Stimulated activated CD4-positive, alpha-beta T cell treated with anti-CD3 and anti-CD28 coated beads, Interleukin-12 subunit alpha, Interleukin-12 subunit beta, amount 100 ng/mL, for 4 hours (primary cell): Measurements from ENCODE around the gene XAGE3.
"Not testable (repeated sequence)": the region's sequence is repeated elsewhere in the genome, so short reads cannot be mapped to it uniquely, and the experiment has no call there.

Source experiments
- DNase-seq: peaks from one replicate; pipeline ENCODE4 v3.0.0-alpha.2; 2020

The XAGE3 gene

GRCh38 chrX:52867610-52868348, at the start of gene XAGE3:
XAGE3 (minus strand) TSS chrX:52868083; CDS start chrX:52867133, 950 bp downstream.
- no peak for DNase-seq

GRCh38 chrX:52914704-52915103, 46.8 kb upstream of the XAGE3 start:
- not testable (repeated sequence) for DNase-seq

GRCh38 chrX:52913681-52914080, 45.8 kb upstream of the XAGE3 start:
- DNase-seq, result not testable (repeated sequence)

GRCh38 chrX:52909313-52909969, 41.6 kb upstream of the XAGE3 start:
- DNase-seq, result not testable (repeated sequence)

- not testable (repeated sequence) for DNase-seq
Measured at GRCh38 chrX:52907900-52908299, 40.0 kb upstream of the XAGE3 start.

- not testable (repeated sequence) for DNase-seq
Measured at GRCh38 chrX:52907137-52907536, 39.3 kb upstream of the XAGE3 start.

- DNase-seq, result not testable (repeated sequence)
Measured at GRCh38 chrX:52906072-52906471, 38.2 kb upstream of the XAGE3 start.

GRCh38 chrX:52905531-52905930, 37.6 kb upstream of the XAGE3 start:
- DNase-seq, result not testable (repeated sequence)

- not testable (repeated sequence) for DNase-seq
Measured at GRCh38 chrX:52896855-52897709, 29.2 kb upstream of the XAGE3 start, which contains the start of gene FAM156B. FAM156B (plus strand) TSS chrX:52897330; CDS start chrX:52907226, 9,896 bp downstream.

GRCh38 chrX:52896438-52896837, 28.6 kb upstream of the XAGE3 start:
- not testable (repeated sequence) for DNase-seq

GRCh38 chrX:52888090-52888489, 20.2 kb upstream of the XAGE3 start:
- DNase-seq, result not testable (repeated sequence)

- DNase-seq, result not testable (repeated sequence)
Measured at GRCh38 chrX:52887459-52887858, 19.6 kb upstream of the XAGE3 start.

GRCh38 chrX:52876386-52876785, 8.5 kb upstream of the XAGE3 start:
- not testable (repeated sequence) for DNase-seq

- not testable (repeated sequence) for DNase-seq
Measured at GRCh38 chrX:52875436-52875835, 7.6 kb upstream of the XAGE3 start.

GRCh38 chrX:52874661-52875060, 6.8 kb upstream of the XAGE3 start:
- DNase-seq, result no peak

- not testable (repeated sequence) for DNase-seq
Measured at GRCh38 chrX:52873825-52874224, 5.9 kb upstream of the XAGE3 start.

- DNase-seq, result no peak
Measured at GRCh38 chrX:52870046-52870445, 2.2 kb upstream of the XAGE3 start.

- DNase-seq, result no peak
Measured at GRCh38 chrX:52865343-52865998, 2.4 kb downstream of the XAGE3 start.

GRCh38 chrX:52856991-52857525, 10.8 kb downstream of the XAGE3 start:
- DNase-seq, result not testable (repeated sequence)

GRCh38 chrX:52852110-52852860, 15.6 kb downstream of the XAGE3 start:
- DNase-seq, result no peak

- DNase-seq, result not testable (repeated sequence)
Measured at GRCh38 chrX:52843619-52844018, 24.3 kb downstream of the XAGE3 start.
